22Rv1 (cell line): ENCODE data around the gene DCBLD2.

Experiments used
- CTCF ChIP-seq: fragments of 450-650 bp; IDR thresholded peaks from 2 replicates; pipeline ENCODE4 v1.5.1; 2017; ENCODE audit warnings: mild to moderate bottlenecking
- ZFX ChIP-seq: fragments of 450-650 bp; IDR thresholded peaks from 2 replicates; pipeline ENCODE4 v1.6.1; 2017; ENCODE audit warnings: antibody characterized with exemption, borderline replicate concordance

- TF ChIP-seq CTCF (no peak), ZFX (no peak)
Observed at GRCh38 chr3:98763819-98764418, 137.6 kb downstream of the DCBLD2 start.
